GM19099 (cell line): Measurements from ENCODE around the gene CAPN14.

Source experiments
- POLR2A ChIP-seq: IDR thresholded peaks from 3 replicates; pipeline ENCODE4 v1.6.1; 2011; ENCODE audit warnings: low read depth; ENCODE audit not compliant: insufficient read length; ENCODE audit errors: extremely low read depth

Gene CAPN14

DNA sequence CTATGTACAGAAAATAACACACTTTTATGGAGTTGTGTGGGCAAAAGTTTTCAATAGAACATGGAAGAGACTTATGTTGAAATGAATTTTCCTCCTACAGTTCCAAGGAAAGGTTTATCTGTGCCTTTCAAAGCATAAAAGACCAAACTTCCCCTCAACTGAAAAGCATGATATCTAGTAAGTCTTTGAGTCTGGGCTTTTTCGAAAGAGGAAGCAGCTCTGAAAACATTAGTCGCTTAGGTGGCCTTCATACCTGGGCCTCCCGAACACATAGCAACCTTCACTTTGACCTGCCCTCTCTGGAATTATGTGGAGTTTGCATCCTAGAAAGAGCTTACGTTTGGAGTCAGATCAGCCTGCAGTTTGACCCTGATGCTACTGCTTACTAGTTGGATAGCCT, 4.8 kb upstream of the CAPN14 start:
- TF ChIP-seq POLR2A: no peak

GRCh38 chr2:31221544-31221943, 4.2 kb upstream of the CAPN14 start:
- TF ChIP-seq POLR2A: no peak

- TF ChIP-seq POLR2A: no peak
These were observed 2.0 kb upstream of the CAPN14 start for GRCh38 chr2:31219131-31219969.

DNA sequence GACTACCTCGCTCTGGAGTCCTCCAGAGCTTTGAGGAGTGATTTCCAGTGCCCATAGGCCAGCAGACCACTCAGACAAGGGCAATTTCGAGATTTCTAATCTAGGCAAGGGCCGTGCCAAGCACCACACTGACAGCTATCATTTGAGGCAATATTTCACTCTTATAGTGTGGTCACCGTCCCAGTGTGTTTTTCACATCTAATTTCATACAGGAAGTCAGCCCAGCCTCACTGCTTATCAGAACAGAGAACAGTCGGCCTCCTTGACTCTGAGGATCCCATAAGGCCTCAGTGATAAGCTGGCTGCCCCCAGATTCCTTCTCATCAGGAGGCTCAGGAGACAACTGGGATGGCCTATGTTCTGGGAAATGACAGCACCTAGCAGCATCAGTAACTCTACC, 581 bp downstream of the CAPN14 start:
- TF ChIP-seq POLR2A: no peak

- TF ChIP-seq POLR2A: no peak
These were observed 2.8 kb downstream of the CAPN14 start for GRCh38 chr2:31214444-31214915.

DNA sequence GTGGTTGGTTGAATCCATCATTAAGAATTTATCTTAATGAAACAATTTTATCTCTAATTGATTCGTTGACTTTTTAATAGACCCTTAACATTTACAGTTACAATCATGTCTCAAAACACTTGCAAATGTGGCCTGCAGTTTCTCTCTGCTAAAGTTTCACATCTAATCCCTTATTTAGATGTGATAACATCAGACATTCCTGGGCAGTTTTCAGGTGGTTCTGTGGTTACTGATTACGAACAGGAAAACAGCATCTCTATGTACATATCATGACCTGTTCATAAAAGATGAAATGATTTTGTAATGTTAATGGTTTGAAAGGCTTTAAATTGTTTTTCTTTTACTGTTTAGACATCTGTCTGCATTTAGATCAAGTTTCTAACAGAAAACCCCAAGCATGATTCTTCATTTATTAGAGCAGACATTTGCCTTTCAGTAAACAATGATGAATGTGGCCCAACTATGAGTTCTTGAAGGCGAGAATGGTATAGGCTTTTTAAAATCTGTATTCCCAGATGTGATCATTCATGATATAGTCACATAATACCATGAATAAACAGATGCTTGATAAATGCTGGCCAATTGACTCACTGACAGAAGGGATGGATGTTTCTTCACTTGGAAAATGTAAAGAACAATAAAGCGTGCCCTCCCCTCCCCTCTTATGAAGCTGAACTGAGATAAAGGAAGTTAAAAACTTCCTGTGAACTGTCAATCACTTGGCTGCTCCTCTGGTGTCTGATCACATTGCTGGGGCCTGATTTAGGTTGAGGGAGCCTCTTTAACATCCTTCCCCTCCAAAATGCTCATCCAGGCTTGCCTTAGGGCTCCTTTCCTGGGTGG, 3.5 kb downstream of the CAPN14 start:
- TF ChIP-seq POLR2A: no peak

DNA sequence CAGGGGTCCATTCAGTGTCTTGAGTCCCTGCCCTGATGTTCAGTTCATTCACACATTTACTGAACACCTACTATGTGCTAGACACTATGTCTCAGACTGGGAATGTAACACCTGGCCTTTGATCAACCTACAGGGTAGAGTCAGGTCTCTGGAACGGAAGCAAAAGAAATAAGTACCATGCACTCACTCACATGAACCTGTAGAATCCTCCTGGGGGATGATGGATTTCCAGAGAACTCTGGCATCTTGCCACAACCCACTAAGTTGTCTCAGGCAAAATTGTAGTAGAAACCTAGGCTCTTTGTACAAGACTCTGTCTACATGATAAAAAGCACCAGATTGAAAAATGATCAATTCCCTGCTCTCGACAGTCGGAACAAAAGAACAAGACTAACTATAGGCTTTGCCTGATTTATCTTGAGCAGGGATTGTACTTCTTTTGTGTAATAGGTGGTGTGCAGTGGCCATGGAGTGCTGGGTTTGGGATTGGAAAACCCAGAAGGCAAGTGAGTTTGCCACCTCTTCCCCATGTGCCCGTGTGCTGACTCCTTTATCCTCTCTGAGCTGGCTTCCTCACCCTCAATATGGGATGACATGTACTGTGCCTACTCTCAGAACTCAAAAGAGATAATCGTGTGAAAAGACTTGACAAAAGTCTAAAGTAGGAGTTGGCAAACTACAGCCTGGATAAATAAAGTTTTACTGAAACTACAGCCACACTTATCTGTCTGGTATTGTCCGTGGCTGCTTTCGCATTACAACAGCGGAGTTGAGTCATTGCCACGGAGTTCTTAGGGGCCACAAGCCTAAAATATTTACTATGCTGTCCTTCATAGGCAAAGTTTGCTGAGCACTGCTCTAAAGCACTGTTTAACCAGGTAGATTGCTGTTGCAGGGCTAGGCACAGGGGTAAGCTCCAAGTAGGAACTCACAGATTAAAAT, 4.4 kb downstream of the CAPN14 start:
- TF ChIP-seq POLR2A: no peak

GRCh38 chr2:31208240-31208639, 9.1 kb downstream of the CAPN14 start:
- TF ChIP-seq POLR2A: no peak

DNA sequence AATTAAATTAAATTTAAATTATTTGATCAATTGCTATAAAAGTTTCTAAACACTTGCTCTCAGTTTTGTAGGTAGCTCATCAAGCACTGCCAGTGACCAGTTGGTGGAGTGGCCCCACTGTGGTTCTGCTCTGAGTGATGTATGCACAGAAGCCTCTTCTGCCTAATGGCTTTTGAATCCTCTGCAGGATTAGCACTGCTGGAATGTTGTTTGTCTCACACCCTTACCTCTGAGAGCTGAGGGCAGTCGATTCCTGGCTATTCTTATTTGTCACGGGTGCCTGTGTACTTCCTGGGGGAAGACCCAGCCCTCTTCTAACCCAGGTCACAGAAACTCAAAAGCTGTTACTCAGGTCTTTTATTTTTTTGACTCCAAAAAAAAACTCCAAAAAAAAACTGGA, 9.5 kb downstream of the CAPN14 start:
- TF ChIP-seq POLR2A: no peak

DNA sequence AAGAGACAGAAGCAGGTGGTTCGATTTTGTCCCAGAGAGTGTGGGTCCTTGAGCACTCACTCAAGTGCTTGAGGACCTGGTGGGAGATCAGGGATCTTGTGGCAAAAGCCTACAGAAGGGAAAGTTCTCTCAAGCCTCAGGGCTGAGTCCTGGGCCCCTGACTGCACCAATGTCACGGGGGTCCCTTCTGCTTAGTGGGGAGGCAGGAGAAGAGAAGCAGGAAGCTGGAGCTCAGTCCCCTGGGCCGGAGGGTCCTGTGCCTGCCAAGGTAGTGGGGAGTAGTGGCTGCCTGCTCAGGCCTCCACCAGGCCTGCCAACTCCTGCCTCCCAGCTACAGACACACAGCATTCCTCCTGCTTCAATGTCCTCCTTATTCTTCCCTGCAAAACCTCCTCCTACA, 11.7 kb downstream of the CAPN14 start:
- no peak for TF ChIP-seq POLR2A

DNA sequence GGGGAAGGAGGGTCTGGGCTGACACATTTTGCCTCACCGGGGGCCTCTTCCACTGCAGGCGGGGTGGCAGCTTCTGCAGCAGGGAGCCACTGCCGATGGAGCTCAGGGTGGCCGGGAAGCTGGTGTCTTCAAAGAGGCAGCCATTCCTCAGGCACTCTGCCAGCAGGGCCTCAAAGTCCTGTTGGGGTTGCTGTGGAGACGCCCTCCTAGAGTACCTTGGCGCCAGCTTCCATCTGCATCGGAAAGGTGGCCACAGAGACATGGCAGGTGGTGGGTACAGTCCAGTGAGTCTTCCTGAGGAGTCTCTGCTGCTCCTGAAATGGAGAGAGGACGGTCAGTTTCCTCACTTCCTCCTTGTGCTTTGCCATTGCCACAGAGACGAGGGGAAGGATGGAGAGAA, 12.1 kb downstream of the CAPN14 start:
- no peak for TF ChIP-seq POLR2A

GRCh38 chr2:31204783-31205182, 12.5 kb downstream of the CAPN14 start:
- no peak for TF ChIP-seq POLR2A

- no peak for TF ChIP-seq POLR2A
These were observed 13.4 kb downstream of the CAPN14 start for GRCh38 chr2:31203916-31204315.

DNA sequence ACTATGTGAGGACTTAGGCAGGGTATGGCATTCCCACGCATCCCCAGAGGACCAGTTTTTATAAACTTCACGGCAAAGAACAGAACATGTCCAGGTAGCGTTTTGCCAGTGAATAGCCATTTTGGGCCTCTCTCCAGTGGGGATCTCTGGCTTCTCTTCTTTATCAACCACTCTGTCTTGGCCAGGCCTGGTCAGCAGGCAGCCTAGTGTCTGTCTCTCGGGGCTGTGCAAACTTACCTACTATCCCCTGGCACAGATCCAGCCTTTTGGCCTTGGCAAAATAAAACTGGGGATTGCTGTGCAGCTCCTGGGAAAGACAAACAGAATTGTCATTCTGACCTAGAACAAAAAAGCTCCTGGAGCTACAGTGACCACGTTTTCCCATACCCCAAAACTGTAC, 14.5 kb downstream of the CAPN14 start:
- no peak for TF ChIP-seq POLR2A

DNA sequence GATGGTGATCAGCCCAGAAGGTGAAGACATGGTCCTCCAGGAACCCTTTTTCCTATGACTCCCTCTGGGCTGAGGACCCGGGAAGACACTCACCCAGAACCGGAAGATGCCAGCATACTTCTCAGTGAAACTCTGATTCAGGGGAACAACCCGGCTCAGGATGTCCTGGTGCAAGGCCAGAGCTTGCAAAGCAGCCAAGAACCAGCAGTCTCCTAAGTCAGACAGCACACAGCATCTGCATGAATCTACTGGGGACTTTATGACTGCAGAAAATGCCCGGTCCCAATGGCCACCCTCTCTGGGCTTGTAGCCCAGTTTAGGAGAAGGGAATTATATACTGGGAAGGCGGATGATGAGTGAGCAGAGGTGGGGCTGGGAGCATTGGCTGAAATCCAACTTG, 15.3 kb downstream of the CAPN14 start:
- no peak for TF ChIP-seq POLR2A
